ENCODE results near the gene ASCC3.

The ASCC3 gene

DNA sequence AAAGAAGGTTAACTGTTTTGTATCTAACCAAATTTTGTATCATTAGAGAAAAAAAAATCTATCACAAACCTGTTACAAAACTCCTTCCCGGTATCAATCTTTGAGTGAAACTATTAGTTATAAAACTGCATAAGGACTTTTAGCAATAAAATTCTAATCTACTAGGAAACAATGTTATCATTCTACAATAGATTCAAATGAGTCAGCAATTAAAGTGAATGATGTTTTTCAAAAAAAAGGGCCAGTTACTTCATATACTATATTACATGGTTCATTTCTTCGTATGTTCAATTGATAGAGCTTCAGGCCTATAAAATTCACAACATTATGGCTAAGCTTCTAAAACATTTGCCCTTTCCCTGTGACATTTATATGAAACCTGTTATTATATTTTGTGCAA is 15.6 kb downstream of the ASCC3 start:
- H3K4me3 ChIP-seq (ENCODE audit: low read depth, low read length) = no peak overlapping the region
- TF ChIP-seq, protein P1, sequence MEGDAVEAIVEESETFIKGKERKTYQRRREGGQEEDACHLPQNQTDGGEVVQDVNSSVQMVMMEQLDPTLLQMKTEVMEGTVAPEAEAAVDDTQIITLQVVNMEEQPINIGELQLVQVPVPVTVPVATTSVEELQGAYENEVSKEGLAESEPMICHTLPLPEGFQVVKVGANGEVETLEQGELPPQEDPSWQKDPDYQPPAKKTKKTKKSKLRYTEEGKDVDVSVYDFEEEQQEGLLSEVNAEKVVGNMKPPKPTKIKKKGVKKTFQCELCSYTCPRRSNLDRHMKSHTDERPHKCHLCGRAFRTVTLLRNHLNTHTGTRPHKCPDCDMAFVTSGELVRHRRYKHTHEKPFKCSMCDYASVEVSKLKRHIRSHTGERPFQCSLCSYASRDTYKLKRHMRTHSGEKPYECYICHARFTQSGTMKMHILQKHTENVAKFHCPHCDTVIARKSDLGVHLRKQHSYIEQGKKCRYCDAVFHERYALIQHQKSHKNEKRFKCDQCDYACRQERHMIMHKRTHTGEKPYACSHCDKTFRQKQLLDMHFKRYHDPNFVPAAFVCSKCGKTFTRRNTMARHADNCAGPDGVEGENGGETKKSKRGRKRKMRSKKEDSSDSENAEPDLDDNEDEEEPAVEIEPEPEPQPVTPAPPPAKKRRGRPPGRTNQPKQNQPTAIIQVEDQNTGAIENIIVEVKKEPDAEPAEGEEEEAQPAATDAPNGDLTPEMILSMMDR (IDR thresholded peaks at IDR 0.05; ENCODE audit: control insufficient read depth, extremely low read depth, insufficient read depth) = no peak
- no peak for DNase-seq (ENCODE audit: low read depth)

DNA sequence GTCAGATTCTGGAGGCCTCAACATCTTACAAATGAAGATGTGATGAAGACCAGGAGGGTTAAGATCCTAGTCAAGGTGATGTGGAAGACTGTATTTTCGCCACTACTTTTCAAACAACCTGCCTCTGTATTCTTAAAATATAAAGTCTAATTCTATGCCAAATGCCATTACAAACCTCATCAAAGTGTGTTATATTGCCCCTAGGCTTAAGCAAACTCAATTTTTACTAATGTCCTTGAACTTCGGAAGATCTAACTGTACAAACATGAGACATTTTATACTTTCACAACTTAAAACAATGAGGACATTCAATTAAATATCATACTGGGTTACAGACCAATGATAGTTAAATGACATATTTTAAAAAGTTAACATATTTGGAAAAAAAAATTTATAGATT is 19.1 kb downstream of the ASCC3 start:
- no peak overlapping the region for H3K4me3 ChIP-seq (ENCODE audit: low read depth, low read length)
- DNase-seq (ENCODE audit: low read depth) = no peak
- TF ChIP-seq, protein P1 (IDR thresholded peaks at IDR 0.05; ENCODE audit: control insufficient read depth, extremely low read depth, insufficient read depth) = no peak

DNA sequence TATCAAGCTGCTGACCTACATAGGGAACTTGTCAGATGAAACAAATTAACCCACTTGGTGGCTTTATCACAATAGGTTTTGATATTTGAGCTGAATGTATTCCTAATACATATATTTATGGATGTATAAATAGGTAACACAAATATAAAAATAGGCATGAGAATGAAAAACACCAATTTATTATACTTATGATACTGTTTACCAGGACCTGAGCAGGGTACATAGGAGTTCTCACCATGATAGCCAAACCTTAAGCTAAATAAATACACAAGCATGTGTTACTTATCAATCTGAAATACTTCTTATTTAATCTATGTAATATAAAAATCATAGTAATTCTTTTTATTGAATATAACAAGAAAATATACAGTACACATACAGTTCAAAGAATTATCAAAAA is 25.0 kb downstream of the ASCC3 start:
- TF ChIP-seq, protein P1 (IDR thresholded peaks at IDR 0.05; ENCODE audit: control insufficient read depth, extremely low read depth, insufficient read depth) = no peak
- no peak for DNase-seq (ENCODE audit: low read depth)

DNA sequence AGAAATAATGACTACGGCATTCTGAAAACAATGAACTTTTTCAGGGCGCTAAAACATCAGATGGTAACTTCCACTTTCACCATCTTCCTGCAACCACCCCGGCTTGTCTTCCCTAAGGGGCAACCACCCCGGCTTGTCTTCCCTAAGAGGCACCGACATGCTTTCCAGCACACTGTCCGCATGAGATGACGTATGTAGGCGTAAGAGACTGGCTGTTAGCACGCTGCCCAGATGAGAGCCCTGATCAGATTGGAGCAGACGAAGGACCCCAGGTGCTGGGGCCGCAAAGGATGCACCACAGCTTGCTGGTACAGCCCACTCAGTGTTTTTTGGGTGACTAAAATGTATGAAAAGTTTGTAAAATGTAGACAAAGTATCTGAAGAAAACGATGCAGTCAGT is 29.3 kb downstream of the ASCC3 start:
- TF ChIP-seq, protein P1 (IDR thresholded peaks at IDR 0.05; ENCODE audit: control insufficient read depth, extremely low read depth, insufficient read depth) = no peak
- no peak for DNase-seq (ENCODE audit: low read depth)
- no peak overlapping the region for H3K4me3 ChIP-seq (ENCODE audit: low read depth, low read length)

More for the DNA sequence above, 25.0 kb downstream of the ASCC3 start:
- H3K4me3 ChIP-seq (ENCODE audit: low read depth, low read length) = no peak overlapping the region

DNA sequence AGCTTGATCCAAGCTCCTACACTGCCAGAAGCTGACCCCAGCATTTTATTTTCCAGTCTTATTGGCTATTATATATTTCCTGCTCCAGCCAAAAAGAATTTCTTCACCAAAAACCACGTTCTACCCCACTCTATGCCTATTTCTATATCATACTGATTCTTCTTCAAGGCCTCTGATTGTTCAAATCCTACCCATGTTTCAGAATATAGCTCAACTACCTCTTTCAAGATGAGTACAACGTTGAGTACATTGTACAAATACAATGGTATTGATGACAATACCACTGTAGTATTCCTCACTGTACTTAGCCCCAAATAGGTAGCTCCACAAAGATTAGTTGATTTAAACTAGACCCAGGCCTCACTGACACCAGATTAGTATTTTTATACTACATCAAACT is 31.0 kb downstream of the ASCC3 start:
- H3K4me3 ChIP-seq (ENCODE audit: low read depth, low read length) = no peak overlapping the region
- no peak for DNase-seq (ENCODE audit: low read depth)
- TF ChIP-seq, protein P1 (IDR thresholded peaks at IDR 0.05; ENCODE audit: control insufficient read depth, extremely low read depth, insufficient read depth) = no peak

DNA sequence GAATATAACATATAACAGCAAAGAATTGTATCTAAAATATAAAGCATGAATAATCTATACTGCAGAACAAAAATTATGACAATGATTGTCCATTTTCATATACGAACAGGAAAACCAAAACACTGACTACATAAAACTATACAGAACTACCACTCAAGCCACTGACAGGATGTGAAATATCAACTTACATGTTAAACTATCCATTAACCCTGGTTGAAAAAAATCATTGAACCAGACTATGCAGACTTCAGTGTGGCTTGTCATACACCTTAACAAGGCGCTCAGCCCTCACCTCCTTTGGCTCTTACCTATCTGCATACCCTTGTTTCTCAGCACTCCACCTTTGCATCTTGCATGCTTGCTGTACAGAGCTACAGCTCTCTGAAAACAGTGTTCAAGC is 34.9 kb downstream of the ASCC3 start:
- no peak for DNase-seq (ENCODE audit: low read depth)
- TF ChIP-seq, protein P1 (IDR thresholded peaks at IDR 0.05; ENCODE audit: control insufficient read depth, extremely low read depth, insufficient read depth) = no peak
- H3K4me3 ChIP-seq (ENCODE audit: low read depth, low read length) = no peak overlapping the region

DNA sequence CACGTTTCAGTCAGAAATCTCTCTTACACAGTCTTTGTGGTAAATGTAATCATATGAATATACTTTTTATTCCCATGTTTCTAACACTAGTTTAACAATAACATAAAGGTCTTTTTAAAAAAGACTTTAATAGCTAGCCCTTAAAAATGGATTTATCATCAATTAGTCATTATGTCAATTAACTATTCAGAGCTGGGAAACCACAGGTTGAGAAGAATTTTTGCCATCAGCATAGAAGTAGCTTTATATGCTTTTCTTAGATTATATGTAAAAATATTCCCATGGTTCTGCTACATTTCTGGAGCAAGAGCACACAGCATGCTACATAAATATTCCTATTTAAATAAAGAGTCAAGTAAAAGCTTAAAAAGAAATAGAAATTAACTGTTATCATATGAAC is 35.5 kb downstream of the ASCC3 start:
- H3K4me3 ChIP-seq (ENCODE audit: low read depth, low read length) = no peak overlapping the region
- TF ChIP-seq, protein P1 (IDR thresholded peaks at IDR 0.05; ENCODE audit: control insufficient read depth, extremely low read depth, insufficient read depth) = no peak
- DNase-seq (ENCODE audit: low read depth) = no peak

Measured in LNCaP clone FGC (cell line).